NCI-H128 (cell line): ENCODE data around the gene SPINT2.
"Not testable (repeated sequence)": the region's sequence is repeated elsewhere in the genome, so short reads cannot be mapped to it uniquely, and the experiment has no call there.

Source experiments
- DNase-seq: peaks from one replicate; lab custom pipeline; 2025; ENCODE audit not compliant: unreplicated experiment; lab: John Stamatoyannopoulos, UW

The SPINT2 gene

GRCh38 chr19:38234615-38235014 is 29.8 kb upstream of the SPINT2 start:
- DNase-seq, result no peak

- DNase-seq, result no peak
Measured at GRCh38 chr19:38239816-38240215, 24.6 kb upstream of the SPINT2 start.

DNA sequence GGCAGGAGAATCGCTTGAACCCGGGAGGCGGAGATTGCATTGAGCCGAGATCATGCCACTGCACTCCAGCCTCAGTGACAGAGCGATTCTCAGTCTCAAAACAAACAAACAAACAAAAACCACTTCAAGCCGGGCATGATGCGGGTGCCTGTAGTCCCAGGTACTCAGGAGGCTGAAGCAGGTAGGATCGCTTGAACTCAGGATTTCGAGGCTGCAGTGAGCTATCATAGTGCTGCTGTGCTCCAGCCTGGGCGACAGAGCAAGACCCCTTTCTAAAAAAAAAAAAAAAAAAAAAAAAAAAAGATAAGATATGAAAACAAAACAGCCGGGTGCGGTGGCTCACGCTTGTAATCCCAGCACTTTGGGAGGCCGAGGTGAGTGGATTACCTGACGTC is 21.1 kb upstream of the SPINT2 start:
- DNase-seq, result no peak

GRCh38 chr19:38245826-38246498 is 18.4 kb upstream of the SPINT2 start:
- DNase-seq, result no peak

- DNase-seq, result no peak
Measured at GRCh38 chr19:38247126-38247525, 17.2 kb upstream of the SPINT2 start.

DNA sequence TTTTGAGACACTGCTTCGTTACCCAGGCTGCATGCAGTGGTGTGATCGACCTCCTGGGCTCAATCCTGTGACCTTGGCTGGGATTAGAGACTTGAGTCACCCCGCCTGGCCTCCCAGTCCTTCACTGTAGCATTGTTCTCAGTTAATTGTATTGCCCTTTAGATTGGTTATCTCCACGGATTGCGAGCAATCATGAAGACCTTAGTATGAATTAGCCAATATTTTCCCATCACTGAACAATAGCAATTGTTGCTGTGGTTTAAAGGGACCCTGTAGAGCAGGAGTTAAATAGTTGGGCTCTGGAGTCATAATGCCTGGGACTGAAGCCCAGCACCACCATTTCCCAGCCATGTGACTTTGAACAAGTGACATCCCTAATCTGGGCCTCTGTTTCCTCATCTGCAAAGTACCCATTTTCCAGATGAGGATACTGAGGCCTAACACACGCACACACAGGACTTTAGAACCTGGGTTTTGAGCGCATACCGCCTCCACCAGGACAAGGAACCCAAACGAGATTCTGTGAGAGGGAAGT is 16.6 kb upstream of the SPINT2 start:
- no peak for DNase-seq

DNA sequence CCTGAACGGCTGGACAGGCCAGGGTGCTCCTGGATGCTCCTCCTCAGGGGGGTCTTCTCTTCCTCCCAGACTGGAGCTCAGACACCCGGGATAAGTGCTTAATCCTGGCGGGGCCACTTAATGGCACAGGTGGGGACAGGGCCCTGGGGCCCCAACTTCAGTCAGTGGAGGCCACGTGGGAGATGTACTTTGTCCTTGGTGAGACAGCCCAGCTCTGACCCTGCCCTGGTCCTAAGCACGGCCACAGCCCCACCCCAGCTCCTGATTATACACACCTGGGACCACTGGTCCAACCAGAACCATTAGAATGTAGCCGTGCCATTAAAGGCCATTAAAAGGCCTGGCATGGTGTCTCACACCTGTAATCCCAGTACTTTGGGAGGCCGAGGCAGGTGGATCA is 16.0 kb upstream of the SPINT2 start:
- no peak for DNase-seq

- no peak for DNase-seq
Measured at GRCh38 chr19:38250428-38250820, 13.9 kb upstream of the SPINT2 start.

- no peak for DNase-seq
Measured at GRCh38 chr19:38250821-38251563, 13.4 kb upstream of the SPINT2 start.

- no peak for DNase-seq
Measured at GRCh38 chr19:38251564-38252051, 12.8 kb upstream of the SPINT2 start.

DNA sequence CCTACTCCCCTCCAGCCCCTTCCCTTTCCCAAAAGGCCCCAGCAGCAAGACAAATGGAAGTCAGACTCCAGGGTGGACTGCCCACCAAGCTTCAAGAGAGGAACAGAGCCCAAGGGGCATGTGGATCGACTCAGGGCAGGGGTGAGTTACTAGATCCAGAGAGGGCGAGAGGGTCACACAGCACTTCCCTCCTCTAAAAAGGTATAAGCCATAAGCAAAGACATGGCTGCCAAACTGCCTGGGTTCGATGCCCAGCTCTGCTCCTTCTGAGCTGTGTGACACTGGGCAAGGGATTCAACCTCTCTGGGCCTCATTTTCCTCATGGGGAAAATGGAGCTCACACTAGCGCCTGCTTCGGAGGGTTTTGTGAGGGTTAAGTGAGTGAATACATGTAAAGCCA is 12.0 kb upstream of the SPINT2 start:
- DNase-seq, result no peak

DNA sequence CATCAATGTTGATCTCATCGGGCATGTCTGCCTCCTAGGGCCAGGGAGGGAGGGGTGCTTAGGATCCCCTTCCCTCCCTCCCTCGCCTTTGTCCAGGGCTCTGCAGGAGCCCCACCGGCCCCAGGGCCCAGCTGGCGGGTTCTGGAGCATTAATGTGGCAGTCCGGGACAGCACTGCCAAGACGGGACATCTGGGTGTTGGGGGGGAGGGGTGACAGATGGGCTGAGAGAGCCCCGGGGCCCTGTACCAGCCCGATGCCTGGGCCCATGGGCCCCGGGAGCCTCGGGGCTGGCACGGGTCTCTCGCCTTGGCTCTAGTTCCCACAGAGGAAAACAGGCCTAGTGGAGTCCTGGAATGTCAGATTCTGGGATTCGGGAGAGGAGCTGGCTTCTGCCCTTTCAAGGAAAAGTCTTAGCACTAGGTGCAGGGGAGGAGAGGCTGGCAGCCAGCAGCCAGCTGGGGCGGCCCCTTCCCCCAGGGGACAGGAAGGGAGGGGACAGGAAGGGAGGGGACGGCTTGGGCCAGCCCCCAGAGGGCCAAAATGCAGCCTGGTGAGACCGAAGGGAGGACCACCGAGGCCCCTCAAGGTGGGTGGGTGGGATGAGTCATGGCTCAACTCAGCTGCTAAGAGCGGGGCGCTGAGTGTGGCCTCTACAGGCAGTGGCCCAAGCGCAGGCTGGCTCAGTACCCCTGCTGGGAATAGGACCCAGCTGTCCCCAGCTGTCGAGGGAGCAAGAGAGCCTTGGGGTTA is 11.3 kb upstream of the SPINT2 start:
- DNase-seq, result no peak

DNA sequence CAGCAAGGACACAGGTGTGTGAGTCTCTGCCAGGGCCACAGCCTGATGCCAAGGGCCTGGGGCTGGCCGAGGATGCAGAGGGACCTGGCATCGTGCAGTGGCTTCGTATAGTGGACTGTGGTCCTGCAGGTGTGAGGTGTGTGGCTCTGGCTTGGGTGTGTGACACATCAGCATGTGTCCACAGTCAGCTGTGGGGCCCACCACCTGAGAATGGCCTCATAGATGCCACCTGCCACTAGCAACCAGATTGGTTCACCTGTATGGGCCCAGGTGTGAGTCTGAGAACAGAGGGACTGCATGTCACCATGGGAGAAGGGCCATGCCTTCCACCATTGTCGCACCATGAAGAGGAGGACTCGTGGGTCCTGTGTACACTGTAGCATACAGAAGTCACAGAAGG is 10.6 kb upstream of the SPINT2 start:
- DNase-seq, result no peak

- no peak for DNase-seq
Measured at GRCh38 chr19:38255383-38256014, 8.9 kb upstream of the SPINT2 start.

DNA sequence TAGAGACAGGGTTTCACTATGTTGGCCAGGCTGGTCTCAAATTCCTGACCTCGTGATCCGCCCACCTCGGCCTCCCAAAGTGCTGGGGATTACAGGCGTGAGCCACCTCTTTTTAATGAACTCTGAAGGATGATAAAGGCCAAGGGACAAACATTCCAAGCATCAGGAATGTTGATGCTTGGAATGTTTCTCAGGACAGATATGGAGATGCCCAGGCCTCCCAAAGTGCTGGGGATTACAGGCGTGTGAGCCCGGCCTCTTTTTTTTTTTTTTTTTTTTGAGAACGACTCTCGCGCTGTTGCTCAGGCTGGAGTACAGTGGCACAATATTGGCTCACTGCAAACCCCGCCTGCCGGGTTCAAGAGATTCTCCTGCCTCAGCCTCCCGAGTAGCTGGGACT is 2.4 kb upstream of the SPINT2 start:
- DNase-seq, result not testable (repeated sequence)

DNA sequence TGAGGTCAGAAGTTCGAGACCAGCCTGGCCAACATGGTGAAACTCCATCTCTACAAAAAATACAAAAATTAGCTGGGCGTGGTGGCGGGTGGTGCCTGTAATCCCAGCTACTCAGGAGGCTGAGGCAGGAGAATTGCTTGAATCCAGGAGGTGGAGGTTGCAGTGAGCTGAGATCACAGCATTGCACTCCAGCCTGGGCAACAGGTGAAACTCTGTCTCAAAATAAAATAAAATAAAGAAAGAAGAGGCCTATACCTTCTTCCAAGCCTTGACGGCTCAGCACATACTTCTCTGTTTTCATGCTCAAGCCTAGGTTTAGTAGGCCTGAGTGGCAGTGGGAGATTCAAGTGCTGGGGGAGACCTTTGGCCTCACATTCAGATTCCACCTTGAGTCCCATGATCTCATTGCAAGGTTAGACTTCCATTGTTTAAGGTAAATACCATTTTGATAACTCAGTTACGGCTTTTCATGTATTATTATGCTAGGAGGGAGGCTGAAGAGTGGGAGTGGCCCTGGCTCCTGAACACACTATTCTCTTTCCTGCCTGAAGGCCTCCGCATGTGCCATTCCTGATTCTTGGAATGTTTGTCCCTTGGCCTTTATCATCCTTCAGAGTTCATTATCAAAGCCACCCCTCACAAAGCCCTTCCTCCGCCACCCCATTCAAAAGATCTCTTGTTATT is 1.6 kb upstream of the SPINT2 start:
- no peak for DNase-seq

DNA sequence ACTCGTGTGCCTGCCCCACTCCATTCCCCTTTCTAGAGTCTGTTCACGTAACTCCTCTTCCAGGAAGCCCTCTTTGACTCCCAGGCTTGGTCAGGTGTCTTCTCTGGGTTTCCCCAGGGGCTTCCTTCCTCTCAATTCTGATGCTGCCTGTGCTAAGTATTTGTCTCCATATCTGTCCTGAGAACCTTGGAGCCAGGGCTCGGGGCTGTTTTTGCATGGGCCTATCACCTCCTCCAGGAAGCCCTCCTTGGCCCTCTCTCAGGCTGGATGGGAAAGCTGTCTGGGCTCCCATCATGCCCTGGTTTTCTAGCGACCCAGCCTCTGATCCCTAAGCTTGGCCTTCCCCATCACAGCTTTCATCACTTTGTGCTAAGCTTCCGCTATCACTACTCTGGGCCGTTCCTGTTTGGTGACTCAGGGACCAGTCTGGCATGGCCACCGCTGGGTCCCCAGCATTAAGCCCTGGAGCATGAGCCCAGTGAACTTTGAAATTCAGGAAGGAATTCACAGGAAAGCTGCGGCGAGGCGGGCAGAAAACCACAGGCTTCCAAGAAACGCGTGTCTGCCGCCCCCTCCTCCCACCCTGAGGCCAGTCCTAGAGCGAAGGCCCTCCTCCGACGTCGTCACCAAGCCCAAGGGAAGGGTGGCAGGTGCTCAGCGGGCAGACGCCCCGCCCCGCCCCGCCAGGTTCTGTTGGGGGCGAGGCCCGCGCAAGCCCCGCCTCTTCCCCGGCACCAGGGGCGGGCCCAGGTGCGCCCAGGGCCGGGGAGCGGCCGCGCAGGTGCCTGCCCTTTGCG is 486 bp upstream of the SPINT2 start:
- peak; percentile 90 for DNase-seq

DNA sequence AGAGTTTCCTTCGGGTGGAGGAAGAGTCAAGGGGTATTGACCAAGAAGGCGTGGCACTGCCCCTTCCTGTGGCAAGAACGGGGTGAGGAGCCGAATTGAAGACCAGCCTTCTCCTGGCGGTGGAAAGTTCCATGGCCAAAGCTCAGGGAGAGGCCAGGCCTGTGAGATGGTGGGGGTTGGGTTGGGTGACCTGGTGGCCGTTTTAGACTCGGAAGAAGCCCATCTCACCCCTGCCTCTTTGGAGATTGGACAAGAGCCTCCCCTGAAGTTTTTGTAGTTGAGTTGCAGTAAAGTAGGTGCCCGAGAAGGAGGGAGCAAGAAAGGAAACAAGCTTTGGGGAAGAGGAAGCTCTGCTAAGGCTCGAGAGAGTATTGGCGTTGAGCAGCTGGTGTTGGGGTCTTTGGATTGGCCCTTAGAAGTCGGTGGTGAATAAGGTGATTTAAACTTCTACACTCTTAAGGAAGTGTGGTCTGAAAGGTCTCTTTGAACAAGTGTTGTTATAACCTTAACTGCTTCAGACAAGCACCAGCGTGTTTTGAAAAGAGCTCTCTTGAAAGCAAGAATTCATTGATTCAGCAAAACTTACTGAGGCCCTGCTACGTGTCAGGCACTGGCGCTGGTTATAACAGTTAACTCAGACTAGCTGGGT is 964 bp downstream of the SPINT2 start:
- DNase-seq, result no peak

DNA sequence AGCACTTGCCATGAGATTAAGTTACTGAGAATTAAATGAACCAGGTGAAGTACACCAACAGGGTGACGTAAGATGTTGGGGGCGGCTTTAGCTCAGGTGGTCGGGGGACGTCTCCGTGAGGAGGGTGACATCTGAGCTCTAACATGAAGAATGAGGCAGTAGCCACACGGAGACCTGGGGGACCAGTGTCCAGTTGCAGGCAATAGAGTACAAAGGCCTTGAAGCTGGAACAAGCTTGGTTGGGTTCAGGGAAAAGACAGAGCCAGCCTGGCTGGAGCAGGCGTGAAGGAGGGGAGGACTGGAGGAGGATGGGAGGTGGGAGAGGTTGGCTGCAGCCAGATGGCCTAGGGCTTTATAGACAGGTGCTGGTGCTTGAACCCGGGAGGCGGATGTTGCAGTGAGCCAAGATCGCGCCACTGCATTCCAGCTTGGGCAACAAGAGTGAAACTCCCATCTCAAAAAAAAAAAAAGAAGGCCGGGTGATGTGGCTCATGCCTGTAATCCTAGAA is 1.6 kb downstream of the SPINT2 start:
- no peak for DNase-seq
